HG03342 (cell line): ENCODE results near the gene TLR5.
"Not testable (repeated sequence)": the region's sequence is repeated elsewhere in the genome, so short reads cannot be mapped to it uniquely, and the experiment has no call there.

Experiments
- ATAC-seq: cut with Tn5 transposase; IDR thresholded peaks from one replicate; pipeline ENCODE4 v1.9.1; 2021; ENCODE audit warnings: mild to moderate bottlenecking, moderate library complexity; ENCODE audit not compliant: unreplicated experiment

TLR5 gene, protein sequence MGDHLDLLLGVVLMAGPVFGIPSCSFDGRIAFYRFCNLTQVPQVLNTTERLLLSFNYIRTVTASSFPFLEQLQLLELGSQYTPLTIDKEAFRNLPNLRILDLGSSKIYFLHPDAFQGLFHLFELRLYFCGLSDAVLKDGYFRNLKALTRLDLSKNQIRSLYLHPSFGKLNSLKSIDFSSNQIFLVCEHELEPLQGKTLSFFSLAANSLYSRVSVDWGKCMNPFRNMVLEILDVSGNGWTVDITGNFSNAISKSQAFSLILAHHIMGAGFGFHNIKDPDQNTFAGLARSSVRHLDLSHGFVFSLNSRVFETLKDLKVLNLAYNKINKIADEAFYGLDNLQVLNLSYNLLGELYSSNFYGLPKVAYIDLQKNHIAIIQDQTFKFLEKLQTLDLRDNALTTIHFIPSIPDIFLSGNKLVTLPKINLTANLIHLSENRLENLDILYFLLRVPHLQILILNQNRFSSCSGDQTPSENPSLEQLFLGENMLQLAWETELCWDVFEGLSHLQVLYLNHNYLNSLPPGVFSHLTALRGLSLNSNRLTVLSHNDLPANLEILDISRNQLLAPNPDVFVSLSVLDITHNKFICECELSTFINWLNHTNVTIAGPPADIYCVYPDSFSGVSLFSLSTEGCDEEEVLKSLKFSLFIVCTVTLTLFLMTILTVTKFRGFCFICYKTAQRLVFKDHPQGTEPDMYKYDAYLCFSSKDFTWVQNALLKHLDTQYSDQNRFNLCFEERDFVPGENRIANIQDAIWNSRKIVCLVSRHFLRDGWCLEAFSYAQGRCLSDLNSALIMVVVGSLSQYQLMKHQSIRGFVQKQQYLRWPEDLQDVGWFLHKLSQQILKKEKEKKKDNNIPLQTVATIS

DNA sequence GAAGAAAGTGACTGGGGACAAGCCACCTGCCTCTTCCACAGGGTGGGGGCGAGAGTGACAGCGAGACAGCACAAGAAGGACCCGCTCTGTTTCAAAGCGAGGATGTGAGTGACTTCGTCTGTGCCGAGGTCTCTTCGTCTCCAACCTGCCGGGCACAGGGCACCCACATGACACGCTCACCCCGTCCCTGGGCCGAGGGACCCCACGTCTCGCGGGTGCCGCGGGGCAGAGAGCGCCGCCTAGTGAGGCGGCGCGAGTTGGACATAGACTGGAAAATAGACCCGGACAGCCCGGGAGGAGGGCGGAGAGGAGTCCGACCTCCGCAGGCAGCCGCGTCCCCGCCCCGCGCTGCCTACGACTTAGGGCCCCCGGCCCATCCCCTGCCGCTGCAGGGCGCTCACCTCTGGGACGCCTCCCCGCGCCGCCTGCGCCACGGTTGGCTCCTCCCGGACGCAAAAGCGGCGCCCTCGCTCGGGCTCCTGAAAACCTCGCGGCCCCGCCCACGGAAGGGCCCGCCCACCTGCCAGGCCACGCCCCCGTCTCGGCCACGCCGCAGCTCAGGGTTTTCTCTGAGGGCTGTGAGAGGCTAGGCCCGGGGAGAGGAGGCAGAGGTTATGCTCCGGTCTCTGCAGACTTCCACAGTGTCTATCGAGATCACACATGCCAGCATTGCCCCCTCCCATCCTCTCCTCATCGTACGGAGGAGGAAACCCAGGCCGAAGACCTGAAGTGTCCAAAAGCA is at the start of gene TLR5:
Gene TLR5 (minus strand): TSS at position 454 of the 742 bp plus-strand sequence. CDS start 30,217 bp downstream, outside the sequence.
- ATAC-seq: peak; percentile 90

DNA sequence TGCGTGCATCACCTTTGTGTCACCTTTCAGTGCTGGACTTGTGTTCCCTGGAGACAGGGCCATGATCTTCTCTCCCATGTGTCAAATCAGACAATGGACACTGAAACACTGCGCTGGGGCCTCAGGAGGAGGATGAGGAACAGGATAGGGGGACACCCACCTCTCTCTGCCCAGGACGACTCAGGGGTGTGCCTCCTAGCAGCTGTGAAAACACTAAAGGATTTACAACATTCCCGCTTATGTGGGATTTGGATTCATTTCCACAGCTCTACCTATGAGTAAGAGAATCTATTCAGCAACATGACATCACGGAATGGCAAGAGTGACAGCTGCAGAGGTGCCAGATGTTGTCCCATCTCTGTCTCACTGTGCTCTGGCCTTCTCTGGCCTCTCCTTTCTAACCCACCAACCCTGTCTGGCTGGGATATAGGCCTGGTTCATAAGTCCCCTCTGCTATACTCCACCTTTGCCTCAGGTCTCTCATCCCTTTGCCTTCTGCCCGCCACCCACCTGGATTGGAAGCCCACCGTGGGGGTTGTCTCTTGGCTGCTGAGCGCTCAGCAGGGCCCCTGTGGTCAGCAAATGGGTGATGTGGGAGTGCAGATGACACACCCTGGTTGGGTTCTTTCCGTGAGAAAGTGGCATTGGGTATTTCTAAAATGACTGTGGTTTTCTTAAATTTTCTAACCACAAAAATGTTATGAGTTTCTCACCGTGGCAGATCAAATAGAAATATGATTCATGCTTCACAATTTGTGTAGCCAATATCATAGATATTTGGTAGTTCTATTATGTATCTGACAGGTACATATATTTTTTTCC is 47.1 kb upstream of the TLR5 start:
- ATAC-seq: peak; percentile 58

DNA sequence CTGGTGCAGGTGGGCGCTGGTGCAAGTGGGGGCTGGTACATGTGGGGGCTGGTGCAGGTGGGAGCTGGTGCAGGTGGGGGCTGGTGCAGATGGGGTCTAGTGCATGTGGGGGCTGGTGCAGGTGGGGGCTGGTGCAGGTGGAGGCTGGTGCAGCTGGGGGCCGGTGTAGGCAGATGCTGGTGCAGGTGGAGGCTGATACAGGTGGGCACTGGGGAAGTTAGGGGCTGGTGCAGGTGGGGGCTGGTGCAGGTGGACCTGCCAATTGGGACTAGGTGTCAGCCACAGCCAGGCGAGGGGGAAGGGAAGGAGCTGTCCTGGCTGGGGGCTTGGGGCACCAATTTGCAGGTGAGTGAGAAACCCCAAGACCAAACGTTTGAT is 46.5 kb upstream of the TLR5 start:
- no peak for ATAC-seq

DNA sequence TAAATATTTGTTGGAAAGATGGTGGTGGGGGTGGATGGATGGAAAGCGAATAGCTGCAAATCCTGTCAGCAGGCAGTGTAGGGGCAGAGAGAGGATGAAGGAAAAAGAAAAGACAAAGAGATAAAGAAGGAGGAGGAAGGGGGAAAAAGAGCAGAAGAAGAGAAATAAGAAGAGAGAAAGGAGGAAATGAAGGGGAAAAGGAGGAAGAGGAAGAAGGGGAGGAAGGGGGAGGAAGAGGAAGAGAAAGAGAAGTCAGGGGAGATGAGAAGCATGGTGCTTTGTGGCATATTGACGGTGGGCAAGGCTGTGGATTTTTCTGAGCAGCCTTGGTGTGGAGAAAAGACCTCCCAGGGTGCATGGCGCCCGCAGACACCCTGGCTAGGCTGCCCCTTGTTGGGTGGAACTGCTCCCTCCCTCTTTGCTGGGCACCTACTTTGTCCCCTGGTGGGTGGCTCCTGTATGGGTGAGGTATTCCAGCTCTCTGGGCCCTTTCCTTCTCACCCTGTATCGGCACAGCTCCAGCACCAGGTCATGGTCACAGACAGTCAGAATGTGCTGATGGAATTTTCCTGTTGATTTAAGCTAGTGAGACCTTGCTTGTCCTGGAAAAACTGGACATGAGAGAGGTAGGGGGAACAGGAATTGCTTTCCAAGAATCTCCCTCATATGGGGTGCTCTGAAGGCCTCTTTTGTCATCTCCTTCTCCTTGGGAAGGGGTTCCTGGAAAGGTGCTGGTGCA is 45.7 kb upstream of the TLR5 start:
- no peak for ATAC-seq

DNA sequence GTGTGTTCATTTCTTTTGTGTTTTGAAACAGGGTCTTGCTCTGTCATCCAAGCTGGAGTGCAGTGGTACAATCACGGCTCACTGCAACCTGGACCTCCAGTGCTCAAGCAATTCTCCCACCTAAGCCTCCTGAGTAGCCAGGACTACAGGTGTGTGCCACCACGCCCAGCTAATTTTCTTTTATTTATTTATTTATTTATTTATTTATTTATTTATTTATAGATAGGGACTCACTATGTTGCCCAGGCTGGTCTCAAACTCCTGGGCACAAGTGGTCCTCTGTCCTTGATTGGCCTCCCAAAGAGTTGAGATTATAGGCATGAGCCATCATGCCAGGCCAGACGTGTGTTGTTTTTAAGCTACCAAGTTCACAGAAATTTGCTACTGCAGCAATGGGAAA is 43.8 kb upstream of the TLR5 start:
- no peak for ATAC-seq

DNA sequence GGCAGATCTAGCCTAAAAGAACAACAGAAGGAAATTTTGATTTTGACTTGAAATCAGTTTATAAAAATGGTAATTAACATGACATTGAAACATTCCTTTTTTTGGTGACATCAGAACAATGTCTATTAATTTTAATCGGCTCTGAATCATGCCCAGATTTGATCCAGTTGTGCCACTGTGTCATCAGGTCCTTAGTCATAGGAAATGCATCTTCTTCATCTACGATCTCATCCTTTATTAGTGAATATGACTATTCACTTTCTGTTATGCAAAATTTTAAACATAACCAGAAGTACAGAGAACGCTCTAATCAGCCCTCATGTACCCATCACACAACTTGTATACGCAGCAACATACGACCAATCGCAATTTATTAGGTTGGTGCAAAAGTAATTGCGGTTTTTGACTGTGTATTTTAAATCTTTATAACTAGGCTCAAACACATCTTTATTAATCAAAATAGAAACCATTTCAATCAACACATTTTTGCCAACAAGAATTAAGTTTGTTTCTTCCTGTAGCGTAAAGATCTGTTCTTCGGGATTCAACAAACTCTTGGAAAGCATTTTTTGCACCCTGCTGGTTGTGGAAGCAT is 40.3 kb upstream of the TLR5 start:
- no peak for ATAC-seq

DNA sequence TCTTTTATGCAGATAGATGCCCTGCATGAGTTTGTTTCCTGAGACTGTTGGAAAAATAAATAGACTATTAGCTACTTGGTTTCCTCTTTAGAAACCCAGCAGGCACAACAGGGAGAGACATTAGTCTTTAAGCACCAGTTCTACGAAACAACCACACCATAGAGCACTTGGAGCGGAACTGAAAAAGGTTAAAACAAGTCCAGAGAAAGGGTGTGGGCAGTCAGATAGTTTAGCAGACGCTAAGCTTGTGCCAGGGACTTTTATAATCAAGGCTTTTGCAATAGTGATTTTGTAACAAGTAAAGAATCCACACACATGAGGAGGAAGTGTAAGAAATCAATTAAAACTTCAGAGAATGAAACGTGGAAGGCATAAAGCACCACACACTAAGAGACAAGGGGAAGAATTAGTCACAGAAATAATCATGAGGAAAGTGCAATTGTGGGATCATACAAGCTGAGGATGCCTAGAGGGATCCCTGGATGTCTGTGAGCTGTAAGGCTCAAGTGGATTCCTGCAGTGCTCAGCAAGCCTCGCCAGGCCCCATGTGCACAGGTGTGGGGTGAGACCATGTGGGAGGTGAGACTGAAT is 37.8 kb upstream of the TLR5 start:
- ATAC-seq: no peak

DNA sequence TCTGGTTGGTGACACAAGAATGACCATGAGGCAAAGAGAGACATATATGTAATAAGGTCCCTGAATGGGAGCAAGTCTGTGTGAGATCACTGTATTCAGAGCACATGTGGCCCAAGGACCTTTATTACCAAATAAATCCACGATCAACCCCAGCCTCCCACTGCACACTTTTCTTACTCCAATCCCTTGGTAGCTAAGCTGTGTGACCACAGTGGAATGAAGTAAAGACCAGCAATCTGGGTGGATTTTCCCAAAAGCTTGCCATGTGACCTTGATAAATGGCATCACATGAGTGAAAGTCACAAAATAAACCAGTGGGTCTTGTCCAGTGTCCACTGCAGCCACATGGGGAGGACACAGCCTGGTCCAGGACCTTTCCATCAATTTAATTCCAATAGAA is 36.7 kb upstream of the TLR5 start:
- no peak for ATAC-seq

DNA sequence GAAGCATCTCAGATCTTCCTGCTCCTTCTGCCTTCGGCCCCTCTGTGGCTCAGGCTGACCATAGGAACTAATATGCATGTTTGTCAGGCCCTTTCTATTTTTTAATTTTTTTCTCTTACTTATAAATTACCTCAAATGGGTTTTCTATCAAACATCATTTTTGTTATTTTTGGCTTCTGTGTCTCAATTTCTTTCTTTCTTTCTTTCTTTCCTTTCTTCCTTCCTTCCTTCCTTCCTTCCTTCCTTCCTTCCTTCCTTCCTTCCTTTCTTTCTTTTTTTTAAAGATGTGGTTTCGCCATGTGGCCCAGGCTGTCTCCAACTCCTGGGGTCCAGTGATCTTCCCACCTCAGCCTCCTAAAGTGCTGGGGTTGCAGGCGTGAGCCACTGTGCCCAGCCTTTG is 36.2 kb upstream of the TLR5 start:
- ATAC-seq: no peak

DNA sequence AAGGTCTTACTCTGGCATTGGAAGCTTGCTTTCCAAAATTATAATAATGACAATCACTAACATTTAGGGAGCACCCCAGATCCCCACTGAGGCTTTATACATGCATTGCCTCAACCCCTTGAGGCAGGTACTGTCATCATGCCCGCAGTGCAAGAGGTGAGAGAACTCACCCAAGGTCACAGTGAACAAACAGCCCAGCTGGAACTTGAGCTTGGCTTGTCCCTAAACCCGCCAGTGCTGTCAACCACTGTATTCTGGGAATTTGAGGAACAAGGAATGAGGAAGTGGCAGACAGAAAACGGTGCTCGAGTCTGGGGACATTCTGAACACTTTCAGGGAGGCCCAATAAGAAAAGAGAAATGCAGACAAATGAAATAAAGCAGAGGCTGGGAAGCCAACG is 34.6 kb upstream of the TLR5 start:
- ATAC-seq: no peak

DNA sequence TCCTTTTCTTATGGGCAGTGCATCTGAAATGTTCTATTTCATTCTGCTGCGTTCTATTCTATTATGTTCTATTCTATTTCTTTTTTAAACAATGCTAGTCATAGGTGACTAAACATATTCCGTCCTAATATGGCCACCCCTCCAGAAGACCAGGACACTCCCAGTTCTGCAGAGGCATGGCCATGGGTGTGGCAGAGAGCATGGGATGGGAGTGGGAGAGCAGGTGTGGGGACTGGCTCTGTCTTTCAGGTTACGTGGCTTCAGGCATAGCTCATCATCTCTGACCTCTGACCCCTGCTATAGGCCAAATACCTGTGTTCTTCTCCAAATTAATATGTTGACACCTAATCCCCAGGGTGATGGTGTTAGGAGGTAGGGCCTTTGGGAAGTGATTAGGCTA is 33.4 kb upstream of the TLR5 start:
- no peak for ATAC-seq

DNA sequence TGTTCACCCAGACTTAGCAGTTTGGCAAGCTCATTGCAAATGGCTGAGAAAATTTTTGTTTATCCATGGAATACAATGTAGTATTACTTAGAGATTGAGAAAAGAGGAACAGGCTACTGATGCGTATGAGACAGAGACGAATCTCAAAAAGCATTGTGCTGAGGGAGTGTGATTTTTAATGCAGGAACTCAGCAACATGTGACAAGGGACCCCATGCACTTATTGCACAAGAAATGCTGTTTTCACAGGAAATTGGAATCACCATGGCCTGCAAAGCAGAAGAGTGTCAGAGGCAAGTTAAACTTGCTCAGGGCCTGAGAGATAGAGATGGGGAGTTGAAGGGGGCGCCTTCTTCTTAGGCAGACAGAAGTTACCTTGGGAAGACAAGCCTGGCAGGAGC is 32.6 kb upstream of the TLR5 start:
- ATAC-seq: no peak

DNA sequence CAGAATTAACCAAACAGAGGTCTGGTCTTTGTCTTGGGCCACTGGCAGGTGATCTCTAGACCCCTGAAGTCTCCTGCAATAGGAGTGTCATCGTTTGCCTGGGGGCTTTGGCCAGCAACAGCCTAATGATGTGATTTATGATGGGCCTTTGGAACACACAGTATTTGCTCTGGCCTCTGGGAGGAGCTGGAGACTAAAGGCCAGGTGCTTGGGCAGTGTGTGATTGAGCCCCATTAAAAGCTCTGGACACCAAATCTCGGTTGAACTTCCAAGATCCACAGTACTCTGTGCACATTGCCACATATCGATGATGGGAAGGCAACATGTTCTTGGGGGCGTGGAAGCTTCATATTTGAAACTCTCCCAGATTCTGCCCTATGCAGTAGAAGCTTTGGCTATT is 32.0 kb upstream of the TLR5 start:
- no peak for ATAC-seq

DNA sequence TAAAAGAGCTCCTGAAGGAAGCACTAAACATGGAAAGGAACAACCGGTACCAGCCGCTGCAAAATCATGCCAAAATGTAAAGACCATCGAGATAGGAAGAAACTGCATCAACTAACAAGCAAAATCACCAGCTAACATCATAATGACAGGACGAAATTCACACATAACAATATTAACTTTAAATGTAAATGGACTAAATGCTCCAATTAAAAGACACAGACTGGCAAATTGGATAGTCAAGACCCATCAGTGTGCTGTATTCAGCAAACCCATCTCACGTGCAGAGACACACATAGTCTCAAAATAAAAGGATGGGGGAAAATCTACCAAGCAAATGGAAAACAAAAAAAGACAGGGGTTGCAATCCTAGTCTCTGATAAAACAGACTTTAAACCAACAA is 26.4 kb upstream of the TLR5 start:
- ATAC-seq: not testable (repeated sequence)

DNA sequence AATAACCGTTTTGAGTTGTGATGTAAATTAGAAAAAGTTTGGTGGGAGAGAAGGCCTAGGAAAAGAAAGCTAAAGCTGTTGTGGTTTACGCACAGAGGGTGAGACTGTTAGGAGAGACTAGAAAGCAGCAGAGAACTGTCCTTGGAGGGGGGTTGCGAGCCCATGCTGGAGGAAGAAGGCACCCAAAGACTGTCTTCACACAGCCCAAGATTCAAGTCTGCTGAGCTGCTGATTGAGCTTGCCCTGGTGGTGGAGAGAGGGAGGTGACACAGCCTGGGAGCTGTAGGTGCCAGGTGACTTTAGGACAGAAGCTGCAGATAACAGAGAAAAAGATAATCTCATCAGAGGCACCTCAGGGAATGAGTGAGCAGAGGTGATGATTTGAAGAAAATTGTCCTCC is 18.3 kb upstream of the TLR5 start:
- ATAC-seq: no peak

DNA sequence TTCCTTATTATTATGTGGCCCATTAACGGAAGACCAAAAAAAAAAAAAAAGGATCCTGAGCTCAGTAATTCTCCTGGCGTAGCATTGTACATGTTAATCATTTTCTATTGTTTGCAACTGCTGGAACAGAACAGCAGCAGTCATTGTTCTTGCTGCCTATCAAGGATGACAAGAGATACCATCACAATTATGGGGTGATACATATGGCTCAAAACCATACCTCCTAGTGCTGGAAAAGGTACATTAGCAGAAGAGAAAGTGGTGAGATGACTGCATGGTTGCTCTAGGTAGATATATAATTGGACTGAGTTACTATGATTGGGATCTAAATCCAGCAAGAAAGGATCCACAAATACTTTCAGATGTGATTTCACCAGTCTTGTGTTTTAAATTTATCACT is 13.3 kb upstream of the TLR5 start:
- no peak for ATAC-seq

DNA sequence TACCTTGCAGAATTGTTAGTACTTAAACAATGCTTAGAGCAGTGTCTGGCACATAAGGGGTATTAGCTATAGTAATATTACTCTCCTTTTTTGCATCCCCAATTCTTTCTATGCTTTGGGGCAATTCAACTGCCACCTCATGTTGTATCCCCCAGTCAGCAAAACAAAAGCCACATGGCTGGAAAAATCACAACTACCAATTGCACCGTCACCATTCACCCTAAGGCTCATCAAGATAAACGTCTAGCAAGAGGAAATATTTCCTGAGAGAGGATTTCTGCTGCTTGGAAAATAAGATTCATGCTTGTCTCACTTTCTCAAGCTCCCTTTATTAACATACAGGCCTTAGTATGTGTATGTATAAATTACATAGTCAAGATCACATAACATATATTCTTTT is 12.1 kb upstream of the TLR5 start:
- ATAC-seq: no peak

DNA sequence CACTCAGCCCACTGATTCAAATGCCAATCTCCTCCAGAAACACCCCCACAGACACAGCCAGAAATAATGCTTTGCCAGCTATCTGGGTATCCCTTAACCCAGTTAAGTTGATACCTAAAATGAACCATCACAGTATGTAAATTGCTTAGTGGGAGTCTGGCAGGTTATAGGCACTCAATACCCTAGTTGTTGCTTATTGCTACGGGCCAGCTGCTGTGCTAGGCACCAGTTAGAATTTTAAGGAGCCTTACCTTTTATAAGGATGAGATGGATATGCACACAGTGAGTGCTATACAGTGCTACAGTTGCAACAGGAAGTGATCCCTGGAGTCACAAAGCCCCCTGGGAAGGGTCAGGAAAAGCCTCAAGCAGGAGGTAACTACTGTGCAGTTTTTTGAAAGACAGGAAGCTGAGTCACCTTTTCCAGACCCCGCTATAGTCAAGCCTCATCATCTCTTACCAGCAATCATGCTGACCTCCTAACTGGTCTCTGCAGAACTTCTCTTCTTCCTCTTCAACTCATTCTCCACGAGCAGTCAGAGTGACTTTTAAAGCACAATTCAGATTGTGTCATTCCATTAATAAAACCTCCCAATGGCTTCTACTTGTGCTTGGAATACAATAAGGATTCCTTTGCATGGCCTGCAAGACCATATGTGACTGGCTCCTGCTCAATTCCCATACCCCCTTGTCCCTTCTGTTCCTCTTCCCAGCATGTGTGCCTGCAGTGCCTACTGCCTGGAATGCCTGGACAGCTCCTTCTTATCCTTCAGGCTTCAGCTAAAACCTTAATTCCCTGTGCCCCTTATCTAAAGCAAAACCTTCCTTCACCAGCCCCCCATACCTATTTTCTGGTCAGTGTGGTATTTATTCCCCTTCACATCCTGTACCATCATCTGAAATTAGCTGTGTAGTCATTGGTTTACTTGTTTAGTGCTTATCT is 10.4 kb upstream of the TLR5 start:
- no peak for ATAC-seq
